HG03060 (cell line): ENCODE measurements around the gene DDX49.
"Not testable (repeated sequence)": the region's sequence is repeated elsewhere in the genome, so short reads cannot be mapped to it uniquely, and the experiment has no call there.

ENCODE experiments used
- ATAC-seq: cut with Tn5 transposase; IDR thresholded peaks from one replicate; pipeline ENCODE4 v1.9.1; 2021; ENCODE audit warnings: low read depth, moderate number of reproducible peaks; ENCODE audit not compliant: unreplicated experiment

DDX49 gene

GRCh38 chr19:18908917-18909619 lies 10.4 kb upstream of the DDX49 start:
- no peak for ATAC-seq

- ATAC-seq: no peak
Measured at GRCh38 chr19:18910010-18910409, 9.5 kb upstream of the DDX49 start.

GRCh38 chr19:18910801-18911436 lies 8.6 kb upstream of the DDX49 start:
- ATAC-seq: no peak

- ATAC-seq: no peak
Measured at GRCh38 chr19:18912933-18913332, 6.6 kb upstream of the DDX49 start.

- no peak for ATAC-seq
Measured at GRCh38 chr19:18913466-18913865, 6.0 kb upstream of the DDX49 start.

GRCh38 chr19:18915639-18916038 lies 3.9 kb upstream of the DDX49 start:
- ATAC-seq: no peak

GRCh38 chr19:18917593-18917992 lies 1.9 kb upstream of the DDX49 start:
- not testable (repeated sequence) for ATAC-seq

GRCh38 chr19:18919900-18920214 lies 342 bp downstream of the DDX49 start:
- ATAC-seq: no peak

- no peak for ATAC-seq
Measured at GRCh38 chr19:18920400-18920799, 885 bp downstream of the DDX49 start.

GRCh38 chr19:18921593-18921992 lies 2.1 kb downstream of the DDX49 start:
- ATAC-seq: no peak

GRCh38 chr19:18922228-18922985 lies 2.9 kb downstream of the DDX49 start:
- no peak for ATAC-seq

GRCh38 chr19:18924684-18925213 lies 5.2 kb downstream of the DDX49 start:
- no peak for ATAC-seq

GRCh38 chr19:18928018-18928805 lies 8.7 kb downstream of the DDX49 start:
- ATAC-seq: no peak

GRCh38 chr19:18929311-18929710 lies 9.8 kb downstream of the DDX49 start:
- ATAC-seq: no peak

- ATAC-seq: no peak
Measured at GRCh38 chr19:18931316-18932162, 12.0 kb downstream of the DDX49 start.

- no peak for ATAC-seq
Measured at GRCh38 chr19:18932216-18932841, 12.8 kb downstream of the DDX49 start.

GRCh38 chr19:18933297-18933696 lies 13.8 kb downstream of the DDX49 start:
- ATAC-seq: no peak

- no peak for ATAC-seq
Measured at GRCh38 chr19:18939163-18939562, 19.6 kb downstream of the DDX49 start.
